Astrocyte (in vitro differentiated cells and primary cell): ENCODE data around the gene C2orf42. TPM values are rescaled to one million over a fixed set of nuclear protein-coding genes. Genes with fewer than 3 reads are reported as not detected.
A peak's percentile ranks its signal among the peaks of the same experiment; 100 is the strongest.
"Not testable (repeated sequence)": the region's sequence is repeated elsewhere in the genome, so short reads cannot be mapped to it uniquely, and the experiment has no call there.

Source experiments
- DNase-seq: peaks from one replicate; pipeline ENCODE4 v3.0.0-alpha.2; 2010; ENCODE audit warnings: low read depth
- FAIRE-seq: peaks from 2 replicates; lab custom pipeline; 2011; peaks lifted over from hg19 to GRCh38; lab: Jason Lieb, UNC
- H2AFZ ChIP-seq: 2 replicates; pipeline ENCODE4 v1.6.0; 2012; ENCODE audit warnings: low read depth, low read length, inconsistent platforms
- H3K27ac ChIP-seq: 2 replicates; pipeline ENCODE4 v1.5.1; 2011; ENCODE audit warnings: low read depth, low read length, inconsistent platforms
- H3K27me3 ChIP-seq: 2 replicates; pipeline ENCODE4 v1.6.0; 2011; ENCODE audit warnings: low read length, inconsistent platforms; ENCODE audit not compliant: insufficient read depth
- H3K36me3 ChIP-seq: 2 replicates; pipeline ENCODE4 v1.5.1; 2011; ENCODE audit warnings: low read length, inconsistent platforms; ENCODE audit not compliant: insufficient read depth
- H3K4me1 ChIP-seq: 2 replicates; pipeline ENCODE4 v1.5.1; 2011; ENCODE audit warnings: low read length, inconsistent platforms; ENCODE audit not compliant: insufficient read depth
- H3K4me2 ChIP-seq: 2 replicates; pipeline ENCODE4 v1.6.0; 2012; ENCODE audit warnings: low read length, inconsistent platforms
- H3K4me3 ChIP-seq: 2 replicates; pipeline ENCODE4 v1.5.1; 2011; ENCODE audit warnings: low read depth, mild to moderate bottlenecking, low read length, inconsistent platforms; ENCODE audit not compliant: insufficient read depth
- H3K79me2 ChIP-seq: 2 replicates; pipeline ENCODE4 v1.6.0; 2012; ENCODE audit warnings: mild to moderate bottlenecking, low read length, inconsistent platforms; ENCODE audit not compliant: insufficient read depth
- H3K9ac ChIP-seq: 2 replicates; pipeline ENCODE4 v1.6.0; 2012; ENCODE audit warnings: mild to moderate bottlenecking, low read length, inconsistent platforms
- H3K9me3 ChIP-seq: 2 replicates; pipeline ENCODE4 v1.5.1; 2012; ENCODE audit warnings: low read depth, mild to moderate bottlenecking, low read length, inconsistent platforms; ENCODE audit not compliant: insufficient read depth
- H4K20me1 ChIP-seq: 2 replicates; pipeline ENCODE4 v1.6.0; 2012; ENCODE audit warnings: low read length, inconsistent platforms; ENCODE audit not compliant: insufficient read depth
- H3K27ac Mint-ChIP-seq: one replicate; pipeline ENCODE4 v1.8.0; 2021; ENCODE audit warnings: mild to moderate bottlenecking, mixed read lengths; ENCODE audit not compliant: unreplicated experiment
- H3K27me3 Mint-ChIP-seq: one replicate; pipeline ENCODE4 v1.8.0; 2021; ENCODE audit warnings: low read depth, mixed read lengths; ENCODE audit not compliant: unreplicated experiment
- H3K36me3 Mint-ChIP-seq: one replicate; pipeline ENCODE4 v1.8.0; 2021; ENCODE audit warnings: low read depth, mixed read lengths; ENCODE audit not compliant: unreplicated experiment
- H3K4me1 Mint-ChIP-seq: one replicate; pipeline ENCODE4 v1.8.0; 2021; ENCODE audit warnings: low read depth, mixed read lengths; ENCODE audit not compliant: unreplicated experiment
- H3K4me3 Mint-ChIP-seq: one replicate; pipeline ENCODE4 v1.8.0; 2021; ENCODE audit warnings: mild to moderate bottlenecking, moderate library complexity, mixed read lengths; ENCODE audit not compliant: unreplicated experiment
- H3K9me3 Mint-ChIP-seq: one replicate; pipeline ENCODE4 v1.8.0; 2021; ENCODE audit warnings: mild to moderate bottlenecking, mixed read lengths; ENCODE audit not compliant: unreplicated experiment
- EZH2 ChIP-seq: IDR thresholded peaks from 2 replicates; pipeline ENCODE4 v1.6.1; 2012; ENCODE audit warnings: mild to moderate bottlenecking, low read length, inconsistent platforms; ENCODE audit not compliant: insufficient read depth
- total RNA-seq: library from RNA; stranded (reverse); gene quantifications from 2 replicates; pipeline ENCODE4 v1.2.1, GENCODE V29; 2021
- TF ChIP-seq, protein P1 (sequence below): IDR thresholded peaks from 2 replicates; pipeline ENCODE4 v1.5.1; 2011; ENCODE audit warnings: low read depth, mild to moderate bottlenecking, inconsistent platforms, low read length, moderate library complexity; ENCODE audit not compliant: insufficient read depth

The C2orf42 gene
- total RNA-seq, 1 donor from 2014 or later, result 20.7 TPM

GRCh38 chr2:70181363-70181956 is 9.4 kb downstream of the C2orf42 start:
- no peak for TF ChIP-seq EZH2
- TF ChIP-seq, protein P1, sequence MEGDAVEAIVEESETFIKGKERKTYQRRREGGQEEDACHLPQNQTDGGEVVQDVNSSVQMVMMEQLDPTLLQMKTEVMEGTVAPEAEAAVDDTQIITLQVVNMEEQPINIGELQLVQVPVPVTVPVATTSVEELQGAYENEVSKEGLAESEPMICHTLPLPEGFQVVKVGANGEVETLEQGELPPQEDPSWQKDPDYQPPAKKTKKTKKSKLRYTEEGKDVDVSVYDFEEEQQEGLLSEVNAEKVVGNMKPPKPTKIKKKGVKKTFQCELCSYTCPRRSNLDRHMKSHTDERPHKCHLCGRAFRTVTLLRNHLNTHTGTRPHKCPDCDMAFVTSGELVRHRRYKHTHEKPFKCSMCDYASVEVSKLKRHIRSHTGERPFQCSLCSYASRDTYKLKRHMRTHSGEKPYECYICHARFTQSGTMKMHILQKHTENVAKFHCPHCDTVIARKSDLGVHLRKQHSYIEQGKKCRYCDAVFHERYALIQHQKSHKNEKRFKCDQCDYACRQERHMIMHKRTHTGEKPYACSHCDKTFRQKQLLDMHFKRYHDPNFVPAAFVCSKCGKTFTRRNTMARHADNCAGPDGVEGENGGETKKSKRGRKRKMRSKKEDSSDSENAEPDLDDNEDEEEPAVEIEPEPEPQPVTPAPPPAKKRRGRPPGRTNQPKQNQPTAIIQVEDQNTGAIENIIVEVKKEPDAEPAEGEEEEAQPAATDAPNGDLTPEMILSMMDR, result no peak
- FAIRE-seq, result no peak
- Histone ChIP-seq H2AFZ (peak overlapping the region; percentile 40), H3K4me3 (no peak overlapping the region), H3K36me3 (peaks cover 9% of the 10 kb centered on the region), H3K27me3 (no peaks in the 10 kb centered on the region), H3K4me2 (peak overlapping the region; percentile 69), H3K9me3 (no peaks in the 10 kb centered on the region), H4K20me1 (peaks cover 4% of the 10 kb centered on the region), H3K9ac (peak overlapping the region; percentile 39), H3K27ac (peak overlapping the region; percentile 29), H3K79me2 (no peaks in the 10 kb centered on the region), H3K4me1 (peaks cover 13% of the 10 kb centered on the region)
- Mint-ChIP-seq H3K36me3 (peaks cover 14% of the 10 kb centered on the region), H3K4me3 (no peak overlapping the region), H3K27ac (peak overlapping the region; percentile 24), H3K9me3 (no peaks in the 10 kb centered on the region), H3K4me1 (peaks cover 5% of the 10 kb centered on the region), H3K27me3 (no peaks in the 10 kb centered on the region)
- DNase-seq, result no peak

DNA sequence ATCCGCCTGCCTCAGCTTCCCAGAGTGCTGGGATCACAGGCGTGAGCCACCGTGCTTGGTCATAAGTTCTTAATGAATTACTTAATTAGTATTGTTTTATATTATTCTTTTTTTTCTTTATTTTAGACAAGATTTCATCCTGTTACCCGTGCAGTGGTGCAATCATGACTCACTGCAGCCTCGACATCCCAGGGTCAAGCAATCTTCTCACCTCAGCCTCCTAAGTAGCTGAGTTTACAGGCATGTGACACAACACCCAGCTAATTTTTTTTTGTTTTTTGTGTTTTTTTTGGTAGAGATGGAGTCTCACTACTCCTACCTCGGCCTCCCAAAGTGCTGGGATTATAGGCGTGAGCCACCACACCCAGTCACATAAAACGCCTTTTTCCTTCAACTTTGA is 17.3 kb downstream of the C2orf42 start:
- DNase-seq, result no peak
- Mint-ChIP-seq H3K27me3 (no peaks in the 10 kb centered on the region), H3K9me3 (no peaks in the 10 kb centered on the region), H3K27ac (no peak overlapping the region), H3K4me1 (no peaks in the 10 kb centered on the region), H3K36me3 (peaks cover 8% of the 10 kb centered on the region), H3K4me3 (no peak overlapping the region)
- H3K27me3 ChIP-seq, result no peaks in the 10 kb centered on the region
- no peak overlapping the region for H3K4me3 ChIP-seq
- no peak for TF ChIP-seq EZH2
- TF ChIP-seq, protein P1, result no peak
- no peak overlapping the region for H3K9ac ChIP-seq
- no peaks in the 10 kb centered on the region for H3K79me2 ChIP-seq
- no peaks in the 10 kb centered on the region for H4K20me1 ChIP-seq
- no peak for FAIRE-seq
- peaks cover 10% of the 10 kb centered on the region for H3K36me3 ChIP-seq
- no peak overlapping the region for H3K27ac ChIP-seq
- no peaks in the 10 kb centered on the region for H3K4me1 ChIP-seq
- no peak overlapping the region for H3K4me2 ChIP-seq
- no peaks in the 10 kb centered on the region for H3K9me3 ChIP-seq
- no peak overlapping the region for H2AFZ ChIP-seq

DNA sequence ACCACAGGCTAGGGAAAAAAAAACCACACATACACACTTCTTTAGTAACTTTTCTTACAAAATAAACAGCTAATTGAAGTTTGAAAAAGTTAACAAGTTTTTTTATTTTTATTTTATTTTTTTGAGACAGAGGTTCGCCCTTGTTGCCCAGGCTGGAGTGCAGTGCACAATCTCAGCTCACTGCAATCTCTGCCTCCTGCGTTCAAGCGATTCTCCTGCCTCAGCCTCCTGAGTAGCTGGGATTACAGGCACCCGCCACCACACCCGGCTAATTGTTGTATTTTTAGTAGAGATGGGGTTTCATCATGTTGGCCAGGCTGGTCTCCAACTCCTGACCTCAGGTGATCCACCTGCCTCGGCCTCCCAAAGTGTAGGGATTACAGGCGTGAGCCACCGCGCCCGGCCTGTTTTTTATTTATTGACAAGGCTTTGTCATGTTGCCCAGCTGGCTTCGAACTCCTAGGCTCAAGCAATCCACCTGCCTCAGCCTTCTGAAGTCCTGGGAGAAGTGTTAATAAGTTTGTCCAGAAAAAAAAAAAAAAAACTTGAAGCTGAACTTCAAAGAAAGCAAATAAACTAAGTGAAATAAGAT is 21.1 kb downstream of the C2orf42 start:
- DNase-seq, H3K4me1 ChIP-seq, H3K36me3 ChIP-seq, H2AFZ ChIP-seq, H3K27ac Mint-ChIP-seq, H3K9ac ChIP-seq, H3K9me3 ChIP-seq, H3K4me3 Mint-ChIP-seq, H3K27me3 Mint-ChIP-seq, H4K20me1 ChIP-seq, FAIRE-seq, H3K4me3 ChIP-seq, H3K27me3 ChIP-seq, H3K4me2 ChIP-seq, H3K4me1 Mint-ChIP-seq, H3K27ac ChIP-seq, H3K9me3 Mint-ChIP-seq, H3K79me2 ChIP-seq: not testable (repeated sequence)
- peaks cover 13% of the 10 kb centered on the region for H3K36me3 Mint-ChIP-seq
